Esophagus squamous epithelium (tissue), 4 donors: ENCODE data around the gene LINGO3.

Source experiments
- CTCF ChIP-seq, 6 experiments: fragments of 450-650 bp in 4 of 6; fragments of 200-600 bp in 2 of 6; sonication (generic) in 2 of 6; IDR thresholded peaks; one replicate each; pipeline ENCODE4 v1.5.1; 2016 to 2019; ENCODE audit warnings: antibody characterized with exemption in 6 of 6, mild to moderate bottlenecking in 4 of 6, moderate library complexity in 4 of 6
- POLR2A ChIP-seq, 4 donors: fragments of 450-650 bp; IDR thresholded peaks; one replicate each; pipeline ENCODE4 v1.6.1; 2017; ENCODE audit warnings: antibody characterized with exemption in 4 of 4, mild to moderate bottlenecking in 4 of 4, moderate library complexity in 3 of 4

- TF ChIP-seq CTCF (IDR thresholded peaks at IDR 0.05), result no peak
- no peak for TF ChIP-seq POLR2A (IDR thresholded peaks at IDR 0.05)
These were observed 48.2 kb upstream of the LINGO3 start for GRCh38 chr19:2356036-2356646.
